ENCODE results near the gene CABLES2.

DNA sequence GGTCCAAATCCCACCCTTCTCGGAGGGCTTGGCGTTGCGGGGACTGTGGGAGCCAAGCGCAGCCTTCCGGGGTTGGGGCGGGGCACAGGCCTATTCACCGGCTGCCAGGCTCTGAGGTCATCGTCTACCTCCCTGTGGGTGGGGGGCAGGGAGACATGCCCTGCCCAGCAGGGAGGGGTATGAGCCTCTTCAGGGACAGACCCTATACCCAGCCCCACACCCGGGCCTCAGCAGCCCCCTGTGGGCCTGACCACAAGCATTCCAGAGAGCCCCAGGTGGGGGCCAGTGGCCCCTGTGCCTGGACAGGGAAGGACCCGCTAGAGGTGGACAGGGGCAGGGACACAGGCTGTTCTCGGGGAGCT lies 51.6 kb downstream of the CABLES2 start:
- TF ChIP-seq, protein P1, sequence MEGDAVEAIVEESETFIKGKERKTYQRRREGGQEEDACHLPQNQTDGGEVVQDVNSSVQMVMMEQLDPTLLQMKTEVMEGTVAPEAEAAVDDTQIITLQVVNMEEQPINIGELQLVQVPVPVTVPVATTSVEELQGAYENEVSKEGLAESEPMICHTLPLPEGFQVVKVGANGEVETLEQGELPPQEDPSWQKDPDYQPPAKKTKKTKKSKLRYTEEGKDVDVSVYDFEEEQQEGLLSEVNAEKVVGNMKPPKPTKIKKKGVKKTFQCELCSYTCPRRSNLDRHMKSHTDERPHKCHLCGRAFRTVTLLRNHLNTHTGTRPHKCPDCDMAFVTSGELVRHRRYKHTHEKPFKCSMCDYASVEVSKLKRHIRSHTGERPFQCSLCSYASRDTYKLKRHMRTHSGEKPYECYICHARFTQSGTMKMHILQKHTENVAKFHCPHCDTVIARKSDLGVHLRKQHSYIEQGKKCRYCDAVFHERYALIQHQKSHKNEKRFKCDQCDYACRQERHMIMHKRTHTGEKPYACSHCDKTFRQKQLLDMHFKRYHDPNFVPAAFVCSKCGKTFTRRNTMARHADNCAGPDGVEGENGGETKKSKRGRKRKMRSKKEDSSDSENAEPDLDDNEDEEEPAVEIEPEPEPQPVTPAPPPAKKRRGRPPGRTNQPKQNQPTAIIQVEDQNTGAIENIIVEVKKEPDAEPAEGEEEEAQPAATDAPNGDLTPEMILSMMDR (IDR thresholded peaks at IDR 0.05; ENCODE audit: low read depth, low read length, poor library complexity, severe bottlenecking): no peak
- no peak for TF ChIP-seq EZH2phosphoT487 (IDR thresholded peaks at IDR 0.05; ENCODE audit: borderline replicate concordance, low read length)
